Epidermal melanocyte (primary cell): ENCODE data around the gene CHMP4A.

Experiments
- DNase-seq: peaks from one replicate; pipeline ENCODE4 v3.0.0; 2011; ENCODE audit warnings: low spot score; ENCODE audit not compliant: insufficient read length

Gene CHMP4A

GRCh38 chr14:24212924-24213865 lies at the start of gene CHMP4A:
Gene CHMP4A, minus strand, starts transcription at chr14:24213488. Its CDS starts 49 bp downstream, at chr14:24213439.
- DNase-seq, result peak; percentile 95

GRCh38 chr14:24261969-24262327 lies 48.7 kb upstream of the CHMP4A start:
- no peak for DNase-seq

- no peak for DNase-seq
Observed at GRCh38 chr14:24261256-24261968, 48.1 kb upstream of the CHMP4A start.

- no peak for DNase-seq
Observed at GRCh38 chr14:24260780-24261157, 47.5 kb upstream of the CHMP4A start.

GRCh38 chr14:24260026-24260779 lies 46.9 kb upstream of the CHMP4A start:
- no peak for DNase-seq

DNA sequence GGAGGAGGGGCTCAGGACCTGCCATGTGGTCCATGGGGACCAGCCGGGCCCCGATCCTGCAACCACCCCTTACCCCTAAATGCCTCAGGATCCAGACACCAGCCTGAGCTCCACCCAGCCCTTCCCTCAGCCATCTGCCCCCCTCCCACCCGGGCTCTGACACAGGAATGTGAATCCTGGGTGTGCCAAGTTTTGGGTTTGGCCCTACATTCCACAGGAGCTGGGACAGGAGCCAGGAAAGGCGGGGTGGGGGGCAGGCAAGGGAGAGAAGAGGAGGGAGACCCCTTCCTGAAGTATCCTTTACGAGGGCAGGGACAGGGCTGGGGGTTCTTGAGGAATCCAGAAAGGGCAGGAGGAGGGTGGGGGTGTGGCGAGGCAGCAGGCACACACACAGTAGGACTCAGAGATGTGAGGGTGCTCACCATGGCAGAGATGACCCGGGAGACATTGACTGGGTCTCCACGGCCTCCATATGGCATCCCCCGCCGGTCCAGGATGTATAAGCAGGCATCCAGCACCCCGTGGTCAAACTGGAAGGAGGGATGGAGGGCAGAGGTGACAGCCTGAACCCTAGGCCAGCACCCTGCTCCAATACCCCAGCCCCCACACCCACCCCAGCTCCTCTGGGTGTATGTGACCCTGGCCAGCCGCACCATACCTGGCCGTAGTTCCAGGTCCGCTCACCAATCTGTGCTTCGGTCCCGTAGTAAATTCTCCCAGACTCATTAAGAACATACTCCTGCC lies 46.2 kb upstream of the CHMP4A start:
- no peak for DNase-seq

DNA sequence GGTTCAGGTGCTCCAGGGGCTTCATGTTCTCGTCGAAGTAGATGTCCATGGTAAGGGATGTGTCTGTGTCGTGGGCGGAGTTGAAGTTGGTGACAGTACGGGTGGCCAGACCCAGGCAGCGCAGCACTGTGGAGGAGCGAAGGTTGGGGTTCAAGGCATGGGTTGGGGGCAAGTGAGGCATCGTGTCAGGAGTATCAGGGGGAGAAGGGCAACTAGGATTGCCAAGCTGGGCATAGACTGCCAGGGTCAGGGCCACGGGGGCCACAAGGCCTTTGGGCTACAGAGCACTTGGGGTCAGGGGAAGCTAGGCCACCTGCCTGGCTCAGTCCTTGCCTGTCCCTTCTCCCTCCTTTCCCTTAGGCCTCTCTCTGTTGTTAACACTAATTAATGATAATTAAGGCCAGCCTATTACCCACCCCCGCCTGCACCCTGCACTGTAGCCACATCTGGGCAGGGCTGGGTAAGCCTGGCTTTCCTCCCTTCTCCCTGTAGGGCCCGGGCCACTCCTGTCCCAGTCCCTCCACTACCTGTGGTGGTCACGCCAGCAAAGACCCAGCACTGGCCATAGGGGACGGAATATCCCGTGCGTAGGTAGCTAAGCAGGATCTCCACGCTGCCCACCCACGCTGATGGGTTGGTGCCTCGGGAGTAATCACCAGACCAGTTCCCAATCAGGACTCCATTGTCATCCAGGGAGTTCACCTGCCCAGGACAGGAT lies 45.4 kb upstream of the CHMP4A start:
- no peak for DNase-seq

DNA sequence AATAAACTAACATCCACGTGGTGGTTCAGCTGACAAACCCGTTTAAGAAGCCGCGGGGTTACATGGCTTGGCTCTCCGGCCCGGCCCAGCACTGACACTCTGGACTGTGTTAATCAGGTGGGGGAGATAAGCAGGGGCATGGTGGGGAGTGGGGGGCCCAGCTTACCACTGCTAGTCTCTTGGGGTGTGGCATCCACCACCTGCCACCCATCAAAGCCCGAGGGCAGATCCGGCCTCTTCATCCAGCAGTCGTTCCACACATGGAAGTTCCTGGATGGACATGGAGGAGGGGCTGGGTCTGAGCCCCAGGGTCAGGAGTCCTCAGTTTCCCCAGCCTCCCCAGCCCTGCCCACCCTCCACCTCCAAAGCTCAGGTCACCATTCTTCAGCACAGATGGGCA lies 44.8 kb upstream of the CHMP4A start:
- no peak for DNase-seq

DNA sequence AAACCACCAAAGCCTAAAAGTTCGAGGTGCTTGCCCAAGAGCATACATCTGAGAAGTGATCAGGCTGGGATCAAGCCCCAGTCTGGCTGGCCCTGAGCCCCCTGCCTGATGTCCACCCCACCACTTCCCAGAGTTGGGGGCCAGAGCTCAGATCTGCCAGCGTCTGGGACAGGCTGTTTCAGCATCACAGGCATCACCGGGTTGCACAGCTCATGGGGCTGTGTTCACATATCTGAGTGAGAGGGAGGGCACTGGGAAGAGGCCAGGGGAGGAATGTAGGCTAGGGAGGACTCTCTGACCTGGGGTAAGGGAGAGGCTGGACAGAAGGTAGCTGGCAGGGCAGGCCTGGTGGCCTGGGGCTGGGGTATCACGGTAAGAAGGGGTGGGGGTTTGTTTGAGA lies 43.7 kb upstream of the CHMP4A start:
- DNase-seq, result no peak

GRCh38 chr14:24255931-24256711 lies 42.8 kb upstream of the CHMP4A start:
- no peak for DNase-seq

DNA sequence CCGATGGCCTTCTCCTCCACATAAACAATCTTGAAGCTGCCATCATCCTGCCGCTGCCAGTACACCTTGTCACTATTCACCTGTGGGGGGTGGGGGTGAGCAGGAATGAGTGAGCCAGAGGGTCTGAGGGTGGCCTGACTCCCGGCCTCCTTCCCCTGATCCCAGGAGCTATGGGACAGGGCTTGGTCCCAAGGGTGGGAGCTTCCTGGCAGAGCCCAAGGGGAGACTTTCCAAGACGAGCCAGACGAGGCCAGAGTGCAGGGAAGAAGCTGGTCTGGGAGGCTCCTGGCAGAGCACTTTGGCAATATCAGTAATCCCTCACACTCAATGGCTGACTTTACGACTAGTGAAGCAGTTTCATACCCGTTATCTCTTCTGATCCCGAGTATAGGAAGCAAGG lies 42.1 kb upstream of the CHMP4A start:
- no peak for DNase-seq

GRCh38 chr14:24254630-24255392 lies 41.5 kb upstream of the CHMP4A start:
- DNase-seq, result no peak

GRCh38 chr14:24253936-24254335 lies 40.6 kb upstream of the CHMP4A start:
- no peak for DNase-seq

GRCh38 chr14:24252289-24253124 lies 39.2 kb upstream of the CHMP4A start:
- DNase-seq, result no peak

DNA sequence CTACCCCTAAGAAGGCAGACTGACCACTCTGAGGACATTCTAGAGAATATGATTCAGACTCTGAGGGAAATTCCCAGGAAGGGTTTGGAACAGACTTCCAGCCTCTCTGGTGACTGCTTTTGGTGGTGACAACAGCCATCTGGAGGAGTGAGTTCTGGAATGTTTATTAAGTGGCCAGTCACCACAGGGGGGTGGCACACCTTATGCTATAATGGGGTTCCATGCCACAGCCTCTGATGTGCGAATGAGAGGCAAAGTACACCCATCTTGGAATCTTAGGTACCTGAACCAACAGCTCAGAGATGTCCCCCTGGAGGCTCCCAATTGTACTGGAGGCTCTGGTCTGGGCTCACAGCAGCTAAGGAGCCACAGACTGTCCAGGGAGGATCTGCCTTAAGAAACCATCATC lies 38.6 kb upstream of the CHMP4A start:
- DNase-seq, result no peak

DNA sequence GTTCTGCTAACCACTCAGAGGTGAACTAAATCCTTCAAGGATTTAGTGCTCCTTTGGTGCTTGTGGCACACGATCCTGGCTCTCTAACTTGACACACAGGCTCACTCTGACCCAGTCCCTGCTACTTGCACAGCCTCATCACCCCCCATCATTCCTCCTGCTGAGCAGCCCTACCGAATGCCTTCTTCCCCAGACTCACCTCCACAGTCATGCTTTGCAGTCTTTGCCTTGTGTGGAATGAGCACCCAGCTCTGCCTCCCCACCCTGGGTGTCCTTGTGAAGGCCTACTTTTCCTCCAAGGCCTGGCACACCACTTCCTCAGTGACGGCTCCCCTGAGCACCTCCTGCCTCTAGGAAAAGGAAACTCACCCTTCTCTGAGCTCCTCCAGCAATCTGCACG lies 37.1 kb upstream of the CHMP4A start:
- no peak for DNase-seq

DNA sequence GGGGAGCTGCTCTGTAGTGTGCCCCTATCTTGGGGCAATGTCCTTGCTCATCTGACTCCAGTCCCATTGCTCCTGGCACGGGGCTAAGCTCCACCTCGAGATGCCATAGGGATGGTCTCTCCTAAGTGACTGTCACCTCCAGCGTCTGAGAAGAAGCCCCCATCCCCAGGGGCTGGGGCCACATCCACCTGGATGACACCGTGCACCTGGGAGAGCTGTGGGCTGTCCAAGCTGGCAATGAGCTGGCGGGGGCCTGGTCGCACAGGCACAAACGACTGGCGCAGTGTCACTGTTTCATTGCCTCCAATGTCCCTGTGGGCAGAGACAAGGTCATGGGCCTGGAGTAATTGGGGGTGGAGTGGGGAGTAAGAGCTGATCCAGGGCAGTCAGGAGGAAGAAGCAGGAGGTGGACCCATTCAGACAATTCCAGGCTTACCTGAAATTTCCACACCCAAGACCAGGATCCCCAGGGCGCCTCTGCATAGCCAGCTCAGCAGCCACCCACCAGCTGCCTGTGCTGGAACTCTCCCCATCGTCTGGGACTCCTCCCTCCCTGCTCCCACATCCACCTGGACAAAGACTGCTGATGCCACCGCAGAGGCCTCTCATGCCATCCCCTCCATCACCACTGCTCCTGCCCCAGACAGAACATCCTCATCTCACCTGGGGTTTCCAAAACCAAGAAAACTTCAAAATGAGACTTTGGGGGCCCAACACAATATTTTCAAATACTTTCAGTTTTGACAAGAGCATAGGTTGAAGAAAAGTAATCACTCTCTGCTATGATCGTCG lies 36.1 kb upstream of the CHMP4A start:
- no peak for DNase-seq
